ENCODE measurements around the gene BPI. TPM values are rescaled to one million over a fixed set of nuclear protein-coding genes. Genes with fewer than 3 reads are reported as not detected.

Gene BPI
- total RNA-seq, 1 experiment from 2014 or later: not detected

DNA sequence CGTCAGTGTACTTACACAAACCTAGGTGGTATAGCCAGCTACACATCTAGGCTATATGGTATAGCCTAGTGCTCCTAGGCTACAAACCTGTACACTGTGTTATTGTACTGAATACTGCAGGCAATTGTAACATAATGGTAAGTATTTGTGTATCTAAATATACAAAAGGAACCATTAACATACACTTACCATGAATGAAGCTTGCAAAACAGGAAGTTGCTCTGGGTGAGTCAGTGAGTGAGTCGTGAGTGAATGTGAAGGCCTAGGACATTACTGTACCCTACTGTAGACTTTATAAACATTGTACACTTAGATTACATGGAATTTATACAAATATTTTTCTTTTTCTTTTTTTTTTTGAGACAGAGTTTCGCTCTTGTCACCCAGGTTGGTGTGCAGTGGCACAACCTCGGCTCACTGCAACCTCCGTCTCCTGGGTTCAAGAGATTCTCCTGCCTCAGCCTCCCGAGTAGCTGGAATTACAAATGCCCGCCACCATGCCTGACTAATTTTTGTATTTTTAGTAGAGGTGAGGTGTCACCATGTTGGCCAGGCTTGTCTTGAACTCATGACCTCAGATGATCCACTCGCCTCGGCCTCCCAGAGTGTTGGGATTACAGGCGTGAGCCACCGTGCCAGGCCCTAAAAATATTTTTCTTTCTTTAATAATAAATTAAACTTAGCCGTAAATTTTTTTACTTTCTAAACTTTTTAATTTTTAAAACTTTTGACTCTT is 28.0 kb upstream of the BPI start:
- Histone ChIP-seq H3K23me2 (ENCODE audit: insufficient read length, low read depth, low read length, poor library complexity, severe bottlenecking) (no peaks in the 10 kb centered on the region), H3K14ac (ENCODE audit: insufficient read depth, low read length) (no peak overlapping the region), H3T11ph (ENCODE audit: low read length) (no peak overlapping the region), H3K9me3 (ENCODE audit: control insufficient read depth, low read depth, low read length) (no peaks in the 10 kb centered on the region), H3K79me2 (ENCODE audit: insufficient read depth, low read length) (no peaks in the 10 kb centered on the region), H3K9ac (ENCODE audit: extremely low read depth, insufficient read length, low read length) (no peak overlapping the region), H2AFZ (ENCODE audit: low read length) (no peak overlapping the region), H2BK12ac (ENCODE audit: insufficient read length, low read depth, low read length) (no peak overlapping the region), H2AK5ac (ENCODE audit: insufficient read length, low read length) (no peak overlapping the region), H3K4me1 (ENCODE audit: insufficient read depth, low read length) (no peaks in the 10 kb centered on the region), H3K79me1 (ENCODE audit: insufficient read depth, low read depth, low read length, poor library complexity, severe bottlenecking) (no peaks in the 10 kb centered on the region), H3K27me3 (ENCODE audit: insufficient read depth, low read length) (no peaks in the 10 kb centered on the region), H4K5ac (ENCODE audit: insufficient read length, low read depth, low read length) (no peak overlapping the region), H3K56ac (ENCODE audit: insufficient read length, low read depth, low read length) (no peak overlapping the region), H3K27ac (ENCODE audit: insufficient read length, low read depth, low read length) (no peak overlapping the region), H3K18ac (ENCODE audit: insufficient read length, low read depth, low read length) (no peak overlapping the region), H3K4ac (ENCODE audit: low read depth, low read length) (no peak overlapping the region), H4K91ac (ENCODE audit: insufficient read length, low read depth, low read length) (no peak overlapping the region), H2BK120ac (ENCODE audit: low read depth, low read length, poor library complexity, severe bottlenecking) (no peak overlapping the region), H4K8ac (replicated peaks; ENCODE audit: insufficient read length, low read depth, low read length) (no peak overlapping the region), H3K4me2 (ENCODE audit: insufficient read depth, insufficient read length, low read length) (no peak overlapping the region), H4K20me1 (ENCODE audit: control insufficient read depth, insufficient read depth, insufficient read length) (no peaks in the 10 kb centered on the region), H3K23ac (ENCODE audit: insufficient read length, low read depth, low read length) (no peak overlapping the region), H2BK20ac (ENCODE audit: low read depth, low read length, poor library complexity, severe bottlenecking) (no peak overlapping the region), H2BK15ac (ENCODE audit: low read depth, low read length) (no peak overlapping the region), H2BK5ac (ENCODE audit: insufficient read length, low read length) (no peak overlapping the region)
- H3K4me1 Mint-ChIP-seq: peaks cover 8 to 13% of the 10 kb centered on the region in 2 experiments
- no peak overlapping the region for H3K27ac Mint-ChIP-seq
- DNase-seq: no peak
- H3K9me3 Mint-ChIP-seq: peaks cover under 1 to 4% of the 10 kb centered on the region in 2 experiments; a peak in 3 of 5 replicates
- H3K4me3 Mint-ChIP-seq: no peak overlapping the region
- no peaks in the 10 kb centered on the region; a peak in 1 of 7 replicates for H3K36me3 Mint-ChIP-seq (ENCODE audit: insufficient read depth in 1 of 3, low read depth in 3 of 3)
- TF ChIP-seq, protein P1, sequence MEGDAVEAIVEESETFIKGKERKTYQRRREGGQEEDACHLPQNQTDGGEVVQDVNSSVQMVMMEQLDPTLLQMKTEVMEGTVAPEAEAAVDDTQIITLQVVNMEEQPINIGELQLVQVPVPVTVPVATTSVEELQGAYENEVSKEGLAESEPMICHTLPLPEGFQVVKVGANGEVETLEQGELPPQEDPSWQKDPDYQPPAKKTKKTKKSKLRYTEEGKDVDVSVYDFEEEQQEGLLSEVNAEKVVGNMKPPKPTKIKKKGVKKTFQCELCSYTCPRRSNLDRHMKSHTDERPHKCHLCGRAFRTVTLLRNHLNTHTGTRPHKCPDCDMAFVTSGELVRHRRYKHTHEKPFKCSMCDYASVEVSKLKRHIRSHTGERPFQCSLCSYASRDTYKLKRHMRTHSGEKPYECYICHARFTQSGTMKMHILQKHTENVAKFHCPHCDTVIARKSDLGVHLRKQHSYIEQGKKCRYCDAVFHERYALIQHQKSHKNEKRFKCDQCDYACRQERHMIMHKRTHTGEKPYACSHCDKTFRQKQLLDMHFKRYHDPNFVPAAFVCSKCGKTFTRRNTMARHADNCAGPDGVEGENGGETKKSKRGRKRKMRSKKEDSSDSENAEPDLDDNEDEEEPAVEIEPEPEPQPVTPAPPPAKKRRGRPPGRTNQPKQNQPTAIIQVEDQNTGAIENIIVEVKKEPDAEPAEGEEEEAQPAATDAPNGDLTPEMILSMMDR (conservative IDR thresholded peaks at IDR 0.05): no peak
- H3K27me3 Mint-ChIP-seq (ENCODE audit: low read depth): peaks cover 2% of the 10 kb centered on the region; the same call in 1 of the 2 replicates
- WGBS (ENCODE audit: extremely low coverage, insufficient read length, low lambda C conversion rate): 100% methylated on average over 1 of the region's 12 CpGs
